Right lobe of liver (tissue), 4 donors: ENCODE data around the gene MTCL3.

Experiments used
- POLR2A ChIP-seq: fragments of 450-650 bp; IDR thresholded peaks from one replicate; pipeline ENCODE4 v1.6.1; 2017; ENCODE audit warnings: antibody characterized with exemption, mild to moderate bottlenecking
- TF ChIP-seq, protein P1 (sequence below), 4 donors: fragments of 200-600 bp in 3 of 4; fragments of 450-650 bp in 1 of 4; IDR thresholded peaks; one replicate each; pipeline versions ENCODE4 v1.5.1 to v1.8.0; 2016 to 2022; ENCODE audit warnings: antibody characterized with exemption in 4 of 4, mild to moderate bottlenecking in 2 of 4
- donor health status: DM: no; HTN: no; CAD: no.
- donor health status: DM: no; HTN: no; CAD: no.
- donor health status: DM: no; HTN: yes; CAD: no.

DNA sequence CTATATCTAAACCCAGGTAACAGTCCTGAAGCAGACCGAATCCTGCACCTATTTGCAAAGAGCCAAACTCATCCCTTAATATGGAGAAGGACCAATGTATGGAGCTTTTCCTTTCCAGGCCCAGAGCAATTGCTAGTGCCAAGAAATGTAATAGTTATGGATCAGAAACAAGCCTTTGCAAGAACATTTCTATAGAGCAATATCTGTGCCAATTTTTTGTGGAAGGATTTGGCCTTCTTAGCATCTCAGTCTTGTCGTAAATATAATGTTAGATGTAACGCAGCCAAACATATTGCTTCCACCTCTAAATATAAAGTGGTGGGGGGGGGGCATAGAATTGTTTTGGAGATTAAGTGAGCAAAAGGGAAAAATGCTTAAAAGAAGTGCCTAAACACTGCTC lies 62.7 kb downstream of the MTCL3 start:
- TF ChIP-seq, protein P1, sequence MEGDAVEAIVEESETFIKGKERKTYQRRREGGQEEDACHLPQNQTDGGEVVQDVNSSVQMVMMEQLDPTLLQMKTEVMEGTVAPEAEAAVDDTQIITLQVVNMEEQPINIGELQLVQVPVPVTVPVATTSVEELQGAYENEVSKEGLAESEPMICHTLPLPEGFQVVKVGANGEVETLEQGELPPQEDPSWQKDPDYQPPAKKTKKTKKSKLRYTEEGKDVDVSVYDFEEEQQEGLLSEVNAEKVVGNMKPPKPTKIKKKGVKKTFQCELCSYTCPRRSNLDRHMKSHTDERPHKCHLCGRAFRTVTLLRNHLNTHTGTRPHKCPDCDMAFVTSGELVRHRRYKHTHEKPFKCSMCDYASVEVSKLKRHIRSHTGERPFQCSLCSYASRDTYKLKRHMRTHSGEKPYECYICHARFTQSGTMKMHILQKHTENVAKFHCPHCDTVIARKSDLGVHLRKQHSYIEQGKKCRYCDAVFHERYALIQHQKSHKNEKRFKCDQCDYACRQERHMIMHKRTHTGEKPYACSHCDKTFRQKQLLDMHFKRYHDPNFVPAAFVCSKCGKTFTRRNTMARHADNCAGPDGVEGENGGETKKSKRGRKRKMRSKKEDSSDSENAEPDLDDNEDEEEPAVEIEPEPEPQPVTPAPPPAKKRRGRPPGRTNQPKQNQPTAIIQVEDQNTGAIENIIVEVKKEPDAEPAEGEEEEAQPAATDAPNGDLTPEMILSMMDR (IDR thresholded peaks at IDR 0.05): no peak
- no peak for TF ChIP-seq POLR2A
